Peyer's patch (tissue), 4 donors: ENCODE measurements around the gene OPN1MW.
"Not testable (repeated sequence)": the region's sequence is repeated elsewhere in the genome, so short reads cannot be mapped to it uniquely, and the experiment has no call there.

Experiments used
- CTCF ChIP-seq, 6 experiments: fragments of 450-650 bp in 4 of 6; fragments of 200-600 bp in 2 of 6; sonication (generic) in 1 of 6; IDR thresholded peaks; one replicate each; pipeline ENCODE4 v1.5.1; 2017 to 2019; ENCODE audit warnings: antibody characterized with exemption in 6 of 6, mild to moderate bottlenecking in 3 of 6, moderate library complexity in 1 of 6
- POLR2A ChIP-seq, 2 donors: fragments of 450-650 bp; IDR thresholded peaks; one replicate each; pipeline ENCODE4 v1.5.1; 2017; ENCODE audit warnings: antibody characterized with exemption in 2 of 2, mild to moderate bottlenecking in 2 of 2, moderate library complexity in 2 of 2

GRCh38 chrX:154172535-154172943 lies 9.9 kb upstream of the OPN1MW start:
- TF ChIP-seq CTCF, POLR2A (IDR thresholded peaks at IDR 0.05): not testable (repeated sequence)
